T-helper 1 cell (primary cell): ENCODE results near the gene ZPBP2.
A peak's percentile ranks its signal among the peaks of the same experiment; 100 is the strongest.
"Not testable (repeated sequence)": the region's sequence is repeated elsewhere in the genome, so short reads cannot be mapped to it uniquely, and the experiment has no call there.

Experiments
- DNase-seq, 5 donors: peaks; one replicate each; pipeline ENCODE4 v3.0.0-alpha.2; 2012 to 2020

Gene ZPBP2

DNA sequence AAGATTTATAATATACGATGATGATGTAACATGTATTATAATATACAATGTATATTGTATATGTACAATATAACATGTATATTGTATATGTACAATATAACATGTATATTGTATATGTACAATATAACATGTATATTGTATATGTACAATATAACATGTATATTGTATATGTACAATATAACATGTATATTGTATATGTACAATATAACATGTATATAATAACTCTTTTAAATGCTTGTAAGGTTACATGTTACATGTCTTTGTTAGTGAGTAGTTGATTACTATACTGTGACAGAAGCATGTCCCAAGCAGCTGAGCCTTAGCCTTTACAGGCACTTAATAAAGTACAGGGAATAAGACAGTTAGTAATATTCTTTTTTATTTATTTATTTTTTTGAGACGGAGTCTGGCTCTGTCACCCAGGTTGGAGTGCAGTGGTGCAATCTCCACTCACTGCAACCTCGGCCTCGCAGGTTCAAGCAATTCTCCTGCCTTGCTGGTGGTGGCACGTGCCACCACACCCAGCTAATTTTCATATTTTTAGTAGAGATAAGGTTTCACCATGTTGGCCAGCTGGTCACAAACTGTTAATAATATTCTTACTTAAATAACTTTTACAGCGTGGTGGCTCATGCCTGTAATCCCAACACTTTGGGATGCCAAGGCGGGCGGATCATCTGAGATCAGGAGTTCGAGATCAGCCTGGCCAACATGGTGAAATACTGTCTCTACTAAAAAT lies 11.9 kb upstream of the ZPBP2 start:
- not testable (repeated sequence) for DNase-seq

DNA sequence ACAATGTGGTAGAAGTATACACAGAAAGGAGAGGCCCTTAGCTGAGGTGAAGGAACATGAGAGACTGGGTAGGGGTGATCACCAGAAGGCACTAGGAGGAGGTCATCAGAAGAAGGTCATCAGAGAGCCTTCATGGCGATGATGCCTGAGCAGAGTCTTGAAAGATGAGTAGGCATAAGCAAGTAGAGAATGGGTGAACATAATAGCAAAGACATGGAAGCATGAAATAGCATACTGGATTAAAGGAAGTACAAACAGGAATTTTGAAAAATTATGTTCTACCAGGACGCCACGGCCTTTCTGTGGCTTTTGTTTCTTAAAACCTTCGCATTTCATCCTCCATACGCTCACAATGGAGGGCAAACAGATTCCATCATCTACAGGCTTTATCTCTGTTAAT lies 6.8 kb upstream of the ZPBP2 start:
- DNase-seq, result no peak

DNA sequence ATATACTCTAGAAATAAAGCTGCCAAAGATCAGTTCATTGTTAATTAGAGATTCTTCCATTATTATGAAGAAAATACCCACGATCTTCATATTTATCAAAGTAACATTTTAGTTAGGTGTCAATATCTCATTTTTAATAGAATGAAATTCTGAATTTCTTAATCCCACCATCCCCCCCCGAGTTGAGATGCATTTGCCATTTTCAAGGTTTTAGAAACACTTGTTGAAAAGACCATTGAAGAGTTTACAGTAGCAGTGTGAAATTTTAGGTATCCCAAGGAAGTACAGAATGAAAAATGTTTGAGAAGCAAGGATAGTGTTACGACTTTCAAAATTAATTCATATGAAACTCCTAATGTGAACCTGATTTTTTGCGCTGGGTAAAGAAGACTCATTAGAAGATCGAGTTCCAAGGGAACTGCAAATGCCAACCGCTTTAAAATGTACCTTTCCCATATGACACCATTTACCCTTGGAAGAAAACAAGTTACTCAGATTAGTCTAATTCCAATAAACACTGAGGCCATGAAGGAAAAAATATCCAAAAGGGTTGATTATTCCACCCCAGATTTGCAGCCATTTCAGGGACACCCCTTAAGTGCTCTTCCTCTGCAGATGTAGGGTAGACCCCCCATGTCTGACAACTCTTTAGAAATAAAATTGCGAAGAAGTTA lies 4.6 kb upstream of the ZPBP2 start:
- DNase-seq, result no peak

DNA sequence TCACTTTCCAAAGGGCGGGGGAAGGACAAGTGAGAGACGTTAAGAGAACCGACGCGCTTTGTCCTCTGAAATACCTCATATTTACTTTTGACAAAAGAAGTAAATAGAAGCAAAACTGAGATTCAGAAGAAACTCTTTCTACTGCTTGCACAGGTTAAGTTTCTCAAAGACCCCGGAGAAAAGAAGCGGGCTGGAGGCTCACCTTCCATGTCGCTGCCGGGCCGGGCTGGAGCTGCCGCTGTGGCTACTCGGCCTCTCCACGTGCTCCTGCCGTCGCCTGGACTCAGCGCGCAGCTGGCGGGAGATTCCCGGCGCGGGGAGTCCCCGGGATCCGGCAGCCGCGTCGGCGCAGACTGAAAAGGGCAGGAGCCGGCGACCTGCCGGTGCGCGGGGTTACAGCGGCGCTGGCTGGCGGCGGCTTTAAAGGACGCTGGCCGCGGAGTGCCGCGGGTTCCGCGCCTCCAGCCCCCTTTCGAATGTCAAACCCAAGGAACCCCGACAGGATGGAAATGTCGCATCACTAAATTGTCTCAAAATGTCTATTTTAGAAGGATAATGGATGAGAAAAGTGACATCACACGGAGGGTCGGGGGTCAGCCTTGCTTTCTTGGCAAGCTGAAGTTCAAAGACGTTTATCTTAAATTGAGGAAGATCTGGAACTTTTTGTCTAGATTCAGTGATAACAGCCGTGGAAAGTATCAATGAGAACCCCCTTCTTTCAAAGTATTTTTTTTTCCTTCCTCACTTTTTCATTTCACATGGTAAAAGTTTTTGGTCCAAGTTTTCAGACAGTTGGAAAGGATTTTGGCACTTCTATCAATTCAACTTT lies 3.9 kb upstream of the ZPBP2 start, which contains the start of gene IKZF3:
IKZF3 (minus strand) TSS at position 395 of the 829 bp plus-strand sequence; CDS start at position 209, 186 bp downstream.
- peak; percentile 72 to 86 (median 81) for DNase-seq

DNA sequence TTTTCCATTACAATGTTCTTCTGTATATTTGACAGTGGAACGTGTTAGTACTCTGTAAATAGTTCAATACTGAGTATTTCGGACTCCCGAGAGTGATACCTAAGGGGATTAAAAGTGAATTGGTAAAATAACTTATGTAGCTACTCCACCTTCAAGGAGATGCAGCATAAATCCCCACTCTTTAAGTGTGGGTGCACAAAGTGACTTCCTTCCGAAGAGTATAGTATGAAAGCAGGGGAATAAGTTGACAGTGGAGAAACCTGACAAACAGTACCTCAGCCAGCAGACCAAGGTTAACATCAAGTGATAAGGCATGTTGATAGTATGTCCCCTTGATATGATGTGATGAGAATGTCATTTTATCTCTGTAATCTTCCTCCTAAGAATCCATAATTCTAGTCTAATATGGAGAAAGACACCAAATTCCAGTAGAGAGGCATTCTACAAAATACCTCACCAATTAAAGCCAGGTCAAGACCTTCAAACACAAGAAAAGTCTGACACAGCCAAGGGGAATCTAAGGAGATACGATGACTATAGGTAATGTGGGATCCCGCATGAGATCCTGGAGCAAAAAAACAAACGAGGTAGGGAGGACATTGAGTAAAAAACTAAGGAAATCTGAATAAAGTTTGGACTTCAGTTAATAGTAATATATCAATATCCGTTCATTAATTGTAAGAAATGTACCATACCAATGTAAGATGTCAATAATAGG lies 1.8 kb upstream of the ZPBP2 start:
- no peak for DNase-seq

DNA sequence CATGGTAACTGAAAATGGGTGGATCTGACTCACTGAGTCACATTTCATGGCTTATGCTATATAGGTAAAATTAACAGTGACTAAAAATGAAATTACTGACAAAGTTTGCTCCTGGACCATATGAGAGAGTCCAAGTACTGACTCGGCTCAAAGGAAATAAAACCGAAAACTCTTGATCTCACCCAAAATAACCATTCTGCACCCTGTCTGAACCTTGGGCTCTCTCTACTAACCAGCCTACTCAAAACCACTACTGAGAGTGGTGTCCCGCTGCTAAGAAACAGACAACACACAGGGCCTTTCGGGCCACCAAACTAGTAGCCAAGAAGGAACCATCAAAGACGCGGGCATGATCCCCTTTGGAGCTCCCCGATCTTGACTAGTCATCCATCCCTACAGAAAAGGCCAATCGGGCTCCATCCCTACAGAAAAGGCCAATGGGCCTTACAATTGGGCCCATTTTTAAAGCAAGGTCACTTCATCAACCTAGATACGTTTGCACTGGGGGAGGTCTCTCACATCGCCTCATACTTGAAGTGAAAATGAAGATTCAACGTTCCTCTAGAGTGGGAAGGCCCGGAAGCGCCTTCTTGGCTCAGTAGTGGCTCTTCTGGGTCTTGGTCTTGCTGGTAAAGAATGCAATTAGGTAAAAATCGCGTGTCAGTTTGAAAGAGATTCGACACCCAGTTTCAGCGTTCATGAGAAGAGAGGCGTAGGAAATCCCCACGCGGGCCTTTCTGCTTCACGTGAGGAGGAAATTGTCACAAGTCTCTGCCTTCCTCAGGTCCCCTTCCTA lies 720 bp upstream of the ZPBP2 start:
- DNase-seq, result peak in 4 of 5 donors; percentile 59 to 78 (median 60)

DNA sequence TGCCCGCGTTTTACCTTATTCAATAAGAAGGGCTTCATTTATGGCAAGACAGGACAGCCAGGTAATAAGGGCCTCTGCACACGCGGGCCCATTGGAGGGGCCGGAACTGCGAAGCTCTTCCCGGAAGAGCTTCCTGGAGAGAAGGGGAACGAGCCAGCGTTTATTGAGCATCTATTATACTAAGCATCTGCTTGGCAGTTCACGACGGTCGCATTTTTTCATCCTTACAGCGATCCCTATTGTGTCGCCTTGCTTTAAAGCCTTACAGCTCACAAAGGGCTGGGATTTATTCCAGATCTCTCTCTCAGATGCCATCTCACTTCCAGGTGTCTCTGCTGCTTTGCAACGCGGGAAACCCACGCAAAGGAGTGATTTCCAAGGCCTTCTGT lies 546 bp downstream of the ZPBP2 start:
- DNase-seq, result no peak

DNA sequence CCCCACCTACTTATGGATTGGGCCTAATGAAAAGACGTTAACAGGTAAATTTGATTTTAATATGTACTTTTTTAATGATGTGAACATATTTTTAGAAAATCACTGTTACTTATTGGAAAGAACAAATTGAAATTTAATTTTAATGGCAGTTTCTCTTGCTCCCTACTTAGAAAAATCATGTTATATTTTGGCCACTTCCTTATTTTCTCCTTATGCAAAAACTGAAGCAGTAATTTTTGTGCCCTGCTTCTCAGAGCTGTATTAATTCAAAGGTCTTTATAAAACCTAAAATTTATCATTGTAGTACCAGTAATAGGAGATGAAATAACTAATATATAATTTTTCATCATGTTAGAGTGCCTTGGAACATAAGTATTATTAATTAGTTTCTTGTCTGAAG lies 2.8 kb downstream of the ZPBP2 start:
- no peak for DNase-seq

DNA sequence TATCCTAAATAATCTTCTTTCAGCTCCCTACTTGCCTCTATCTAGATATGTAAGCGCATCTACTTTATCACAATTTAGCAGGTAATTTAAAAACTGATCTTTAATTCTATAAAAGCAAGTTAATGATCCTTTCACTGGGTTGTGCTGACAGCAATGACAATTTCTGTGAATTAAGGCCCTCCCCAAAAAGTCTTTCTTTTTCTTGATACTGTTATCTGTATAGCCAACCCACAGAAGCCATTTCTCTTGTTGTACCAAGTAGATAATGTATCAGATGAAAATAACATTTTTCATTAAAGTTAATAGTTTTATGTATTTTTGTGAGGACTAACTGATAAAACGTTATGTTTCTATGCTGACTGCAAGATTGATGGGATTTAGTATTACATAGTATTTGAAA lies 3.8 kb downstream of the ZPBP2 start:
- DNase-seq, result no peak

DNA sequence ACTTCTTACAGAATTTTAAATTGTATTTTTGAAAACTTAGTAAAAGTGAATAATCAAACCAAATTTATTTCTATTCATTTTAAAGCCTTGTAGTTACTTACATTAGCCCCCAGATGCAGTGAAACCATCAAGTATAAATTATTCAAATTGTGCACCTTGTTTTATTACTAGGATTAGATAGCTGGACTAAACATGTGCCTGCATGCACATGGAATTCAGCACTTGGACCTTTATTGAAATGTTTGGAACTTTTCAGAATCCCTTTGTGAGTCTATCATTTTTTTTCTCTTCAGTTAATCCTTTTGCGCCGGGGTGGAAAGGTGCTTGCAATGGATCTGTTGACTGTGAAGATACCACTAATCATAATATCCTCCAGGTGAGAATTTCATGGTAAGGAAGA lies 4.7 kb downstream of the ZPBP2 start:
- DNase-seq, result no peak

DNA sequence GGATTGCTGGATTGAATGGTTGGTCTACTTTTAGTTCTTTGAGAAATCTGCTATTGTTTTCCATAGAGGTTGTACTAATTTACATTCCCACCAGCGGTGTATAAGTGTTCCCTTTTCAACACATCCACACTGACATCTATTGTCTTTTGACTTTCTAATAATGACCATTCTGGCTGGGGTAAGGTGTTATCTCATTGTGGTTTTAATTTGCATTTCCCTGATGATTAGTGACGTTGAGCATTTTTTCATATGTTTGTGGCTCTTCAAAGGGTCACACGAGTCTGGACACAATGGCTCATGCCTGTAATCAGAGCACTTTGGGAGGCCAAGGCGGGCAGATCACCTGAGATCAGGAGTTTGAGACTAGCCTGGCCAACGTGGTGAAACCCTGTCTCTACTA lies 18.1 kb downstream of the ZPBP2 start:
- not testable (repeated sequence) for DNase-seq

DNA sequence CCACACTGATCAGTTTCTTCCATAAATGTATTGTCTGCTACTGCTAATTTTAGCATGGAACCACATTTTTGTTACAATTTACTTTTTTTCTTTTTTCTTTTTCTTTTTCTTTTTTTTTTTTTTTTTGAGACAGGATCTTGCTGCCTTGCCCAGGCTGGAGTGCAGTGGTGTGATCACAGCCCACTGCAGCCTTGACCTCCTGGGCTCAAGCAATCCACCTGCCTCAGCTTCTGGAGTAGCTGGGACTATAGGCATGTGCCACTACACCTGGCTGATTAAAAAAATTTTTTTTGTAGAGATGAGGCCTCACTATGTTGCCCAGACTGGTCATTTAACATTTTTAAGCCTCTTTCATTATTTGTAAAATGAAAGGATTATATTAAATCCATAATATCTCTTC lies 19.1 kb downstream of the ZPBP2 start:
- DNase-seq, result no peak

DNA sequence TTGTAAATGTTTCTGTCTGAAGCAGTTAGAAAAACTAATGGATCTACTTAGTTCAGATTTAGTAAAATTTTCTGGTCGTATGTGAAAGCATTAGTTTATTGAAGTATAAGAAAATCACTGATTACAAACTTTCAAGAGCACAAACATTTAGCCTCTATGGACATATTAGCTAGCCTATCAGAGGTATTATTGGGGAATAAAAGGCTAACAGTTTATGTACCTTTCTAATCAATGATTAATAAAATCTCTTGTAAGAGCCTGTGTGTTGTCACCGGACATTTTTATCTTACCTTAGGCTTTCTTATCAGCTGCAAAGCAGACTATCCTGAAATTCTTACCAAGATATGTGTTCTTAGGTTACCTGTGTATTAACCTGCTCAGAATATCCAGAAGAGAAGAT lies 21.2 kb downstream of the ZPBP2 start:
- DNase-seq, result no peak

DNA sequence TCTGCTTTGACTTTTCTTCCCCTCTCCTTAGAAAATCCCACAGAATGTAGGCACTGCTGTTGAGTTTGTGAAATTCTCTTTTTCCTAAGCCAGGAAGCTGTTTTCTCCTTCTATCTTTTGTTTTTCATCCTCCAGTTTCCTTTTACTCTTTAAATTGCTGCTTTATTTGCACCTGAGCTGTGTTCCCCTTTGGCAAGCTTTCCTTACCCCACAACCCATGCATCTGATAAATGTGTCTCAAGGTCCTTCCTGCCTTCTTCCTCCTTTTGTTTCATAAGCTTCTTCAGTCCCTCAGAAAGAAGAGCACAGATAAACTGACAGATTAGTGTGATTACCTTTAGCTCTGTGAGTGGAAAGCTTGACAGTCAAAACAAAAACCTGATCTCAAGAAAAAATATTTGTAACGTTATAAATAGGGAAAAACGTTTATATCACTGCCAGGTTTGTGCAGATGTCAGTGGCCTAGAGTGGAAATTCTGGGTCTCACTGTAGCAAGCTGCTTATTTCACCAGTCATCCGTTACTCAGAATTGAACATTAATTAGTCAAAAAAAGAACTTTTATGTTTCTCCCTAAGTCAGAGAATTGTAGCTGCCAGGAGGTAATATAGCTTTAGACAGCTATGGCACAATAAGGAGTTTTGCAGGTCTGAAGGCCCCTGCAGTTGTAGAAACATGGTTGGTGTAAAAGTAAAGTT lies 26.8 kb downstream of the ZPBP2 start:
- DNase-seq, result no peak

DNA sequence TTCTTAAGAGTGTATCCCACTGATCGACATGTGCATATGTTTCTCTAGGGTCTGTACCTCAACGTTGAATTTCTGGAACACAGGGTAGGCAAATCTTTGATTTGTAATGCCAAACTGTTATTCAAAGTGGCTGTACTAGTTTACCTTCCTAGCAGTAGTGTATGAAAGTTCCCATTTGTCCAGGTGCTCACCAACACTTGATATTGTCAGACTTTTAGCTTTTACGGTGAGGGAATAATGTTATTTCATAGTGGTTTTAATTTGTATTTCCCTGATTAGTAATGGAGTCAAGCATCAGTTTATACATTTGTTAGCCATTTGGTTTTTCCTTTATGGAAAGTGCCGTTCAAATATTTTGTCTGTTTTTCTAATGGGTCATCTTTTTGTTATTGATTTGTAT lies 30.1 kb downstream of the ZPBP2 start:
- no peak for DNase-seq

DNA sequence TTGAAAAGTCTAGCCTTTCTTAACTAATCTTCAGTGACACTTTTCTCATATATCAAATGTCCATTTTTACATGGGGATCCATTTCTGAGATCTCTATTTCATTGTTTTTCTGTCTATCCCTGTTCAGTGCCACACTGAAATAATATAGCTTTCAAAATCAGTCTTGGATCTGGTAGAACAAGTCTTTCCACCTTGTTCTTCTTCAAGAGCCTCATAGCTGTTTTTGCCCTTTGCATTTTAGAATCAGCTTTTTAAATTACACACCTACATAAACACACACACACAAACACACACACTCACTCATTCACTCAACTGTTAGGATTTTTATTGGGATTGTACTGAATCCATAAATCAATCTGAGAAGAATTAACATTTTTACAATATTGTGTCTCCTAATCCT lies 31.2 kb downstream of the ZPBP2 start:
- DNase-seq, result no peak

DNA sequence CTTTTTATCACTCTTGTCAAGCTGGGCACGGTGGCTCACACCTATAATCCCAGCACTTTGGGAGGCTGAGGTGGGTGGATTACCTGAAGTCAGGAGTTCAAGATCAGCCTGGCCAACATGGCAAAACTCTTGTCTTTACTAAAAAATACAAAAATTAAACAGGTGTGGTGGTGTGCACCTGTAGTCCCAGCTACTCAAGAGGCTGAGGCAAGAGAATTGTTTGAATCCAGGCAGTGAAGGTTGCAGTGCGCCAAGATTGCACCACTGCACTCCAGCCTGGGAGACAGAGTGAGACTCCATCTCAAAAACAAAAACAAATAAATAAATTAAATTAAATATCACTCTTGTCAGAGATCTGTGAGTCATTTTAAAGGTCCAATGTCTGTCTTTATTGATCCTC lies 34.0 kb downstream of the ZPBP2 start:
- not testable (repeated sequence) for DNase-seq

DNA sequence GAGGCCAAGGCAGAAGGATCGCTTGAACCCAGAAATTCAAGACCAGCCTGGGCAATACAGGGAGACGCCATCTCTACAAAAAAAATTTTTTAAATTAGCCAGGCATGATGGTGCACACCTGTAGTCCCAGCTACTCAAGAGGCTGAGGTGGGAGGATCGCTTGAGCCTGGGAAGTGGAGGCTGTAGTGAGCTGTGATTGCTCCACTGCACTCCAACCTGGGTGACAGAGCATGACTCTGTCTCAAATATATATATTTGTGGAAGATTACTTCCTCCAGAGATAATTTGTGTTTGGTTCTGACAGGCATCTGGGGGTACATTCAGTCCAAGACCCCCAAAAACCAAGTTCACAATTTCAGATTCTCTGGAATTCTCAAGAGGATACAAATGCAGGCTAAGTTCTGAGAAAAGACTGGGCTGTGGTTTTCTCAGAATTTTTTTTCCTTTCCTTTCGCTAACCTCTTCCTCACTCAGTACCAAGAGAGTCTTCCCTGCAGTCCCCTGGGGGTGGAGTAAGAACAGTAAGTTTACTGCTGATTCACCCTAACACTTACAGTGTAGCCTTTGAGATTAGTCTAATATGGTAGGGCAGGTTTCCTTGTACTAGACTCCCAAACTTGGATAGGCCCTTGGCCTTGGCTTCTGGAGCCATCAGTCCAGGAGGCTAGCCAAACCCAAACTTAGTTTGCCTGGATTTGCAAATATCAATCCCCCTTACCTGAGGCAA lies 35.3 kb downstream of the ZPBP2 start:
- DNase-seq, result peak in 1 of 5 donors; percentile 68

DNA sequence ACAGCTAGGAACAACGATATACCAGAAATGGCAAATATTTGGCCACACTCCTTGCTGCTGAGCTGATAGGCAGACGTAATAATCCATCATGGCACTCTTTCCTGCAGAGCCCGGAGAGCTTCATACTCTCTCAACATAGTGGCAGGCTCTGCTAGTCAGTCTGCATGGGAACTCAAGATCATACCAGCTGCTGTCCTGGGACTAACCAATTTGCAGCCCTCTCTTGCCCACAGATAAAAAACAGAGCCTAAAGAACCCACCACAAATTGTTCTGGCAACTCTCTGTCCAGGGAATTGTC lies 36.9 kb downstream of the ZPBP2 start:
- DNase-seq, result no peak

DNA sequence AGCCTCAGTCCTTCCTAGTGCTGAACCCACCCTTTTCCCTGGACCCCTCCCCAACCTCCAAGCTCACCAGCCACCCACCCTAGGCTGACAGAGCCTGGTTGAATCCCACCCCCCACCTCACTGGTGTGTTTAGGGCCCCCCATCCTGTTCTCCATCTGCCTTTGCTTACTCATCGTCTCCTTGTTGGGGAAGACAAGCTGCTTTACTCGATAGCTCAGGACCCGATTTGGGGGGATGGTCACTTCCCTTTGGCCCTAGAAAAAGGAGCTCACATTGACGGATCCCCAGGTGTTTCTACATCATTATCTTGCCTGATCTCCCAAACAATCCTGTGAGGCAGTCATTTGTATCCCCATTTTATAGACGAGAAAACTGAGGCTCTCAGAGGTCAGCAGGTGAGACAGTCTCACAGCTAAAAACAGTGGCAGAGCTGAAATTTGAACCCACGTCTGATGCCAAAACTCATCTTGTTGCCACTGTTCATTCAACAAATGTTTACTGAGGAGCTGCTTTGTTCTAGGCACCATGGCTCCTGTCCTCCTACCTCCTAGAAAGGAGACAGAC lies 40.9 kb downstream of the ZPBP2 start:
- no peak for DNase-seq

DNA sequence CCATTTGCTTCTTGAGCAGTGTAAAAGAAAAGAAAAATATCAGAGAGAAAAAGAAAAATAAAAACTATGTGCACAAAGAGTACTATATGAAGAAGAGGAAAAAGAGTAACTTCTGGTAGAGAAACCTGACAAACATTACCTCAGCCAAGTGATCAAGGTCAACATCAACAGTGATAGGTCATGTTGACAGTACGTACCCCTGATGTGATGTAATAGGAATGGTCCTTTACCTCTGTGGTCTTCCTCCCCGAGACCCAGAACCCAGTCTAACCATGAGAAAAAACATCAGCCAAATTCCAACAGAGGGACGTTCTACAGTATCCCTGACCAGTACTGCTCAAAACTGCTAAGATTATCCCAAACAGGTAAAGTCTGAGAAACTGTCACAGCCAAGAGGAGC lies 46.0 kb downstream of the ZPBP2 start:
- no peak for DNase-seq
